Common myeloid progenitor, CD34-positive (primary cell): ENCODE measurements around the gene FAM180B.
A peak's percentile ranks its signal among the peaks of the same experiment; 100 is the strongest.

Experiments
- CTCF ChIA-PET: fragments of 350-600 bp; sonication (Branson Sonifier 250); formaldehyde crosslinking; loops from one replicate; lab custom pipeline; 2021; ENCODE audit warnings: antibody characterized with exemption; lab: Charles Lee
- POLR2A ChIA-PET: fragments of 350-600 bp; sonication (Branson Sonifier 250); formaldehyde crosslinking; loops from one replicate; lab custom pipeline; 2021; ENCODE audit warnings: antibody characterized with exemption; lab: Charles Lee
- DNase-seq, 3 donors: peaks; one replicate each; pipeline versions ENCODE4 v3.0.0 to v3.0.0-alpha.2; 2013
- H3K27ac ChIP-seq, 2 experiments: 1 replicate in 1 of 2; 2 replicates in 1 of 2; pipeline ENCODE4 v1.7.0; 2013; ENCODE audit warnings: inconsistent platforms in 2 of 2, low read length in 2 of 2, mild to moderate bottlenecking in 2 of 2, low read depth in 1 of 2, moderate library complexity in 1 of 2; ENCODE audit not compliant: severe bottlenecking in 2 of 2, insufficient read depth in 1 of 2, poor library complexity in 1 of 2
- H3K27me3 ChIP-seq, 5 experiments: replicated peaks in 2 of 5; 1 replicate in 3 of 5; 2 replicates in 2 of 5; pipeline versions ENCODE4 v1.6.1 to v1.7.0; 2013; ENCODE audit warnings: low read length in 4 of 5, mild to moderate bottlenecking in 2 of 5, moderate library complexity in 2 of 5, inconsistent platforms in 1 of 5; ENCODE audit not compliant: insufficient read depth in 5 of 5, control insufficient read depth in 4 of 5
- H3K36me3 ChIP-seq, 4 experiments: 1 replicate in 2 of 4; 2 replicates in 2 of 4; pipeline versions ENCODE4 v1.6.1 to v1.7.0; 2013; ENCODE audit warnings: low read length in 3 of 4, control low read depth in 1 of 4, mild to moderate bottlenecking in 1 of 4; ENCODE audit not compliant: control insufficient read depth in 4 of 4, insufficient read depth in 4 of 4
- H3K4me1 ChIP-seq, 4 experiments: 1 replicate in 3 of 4; 2 replicates in 1 of 4; pipeline versions ENCODE4 v1.6.1 to v1.7.1; 2013; ENCODE audit warnings: low read length in 3 of 4, mild to moderate bottlenecking in 3 of 4, control low read depth in 1 of 4, inconsistent platforms in 1 of 4, moderate library complexity in 1 of 4; ENCODE audit not compliant: control insufficient read depth in 4 of 4, insufficient read depth in 4 of 4; ENCODE audit errors: control extremely low read depth in 1 of 4
- H3K4me3 ChIP-seq, 7 experiments: 1 replicate in 4 of 7; 2 replicates in 3 of 7; pipeline versions ENCODE4 v1.5.1 to v1.7.0; 2013; ENCODE audit warnings: mild to moderate bottlenecking in 7 of 7, low read length in 6 of 7, moderate library complexity in 6 of 7, inconsistent platforms in 2 of 7, low read depth in 2 of 7, control low read depth in 1 of 7; ENCODE audit not compliant: insufficient read depth in 4 of 7, control insufficient read depth in 1 of 7; ENCODE audit errors: extremely low read depth in 1 of 7
- H3K9me3 ChIP-seq, 5 experiments: 1 replicate in 4 of 5; 2 replicates in 1 of 5; pipeline versions ENCODE4 v1.6.1 to v1.7.1; 2013; ENCODE audit warnings: low read length in 4 of 5, mild to moderate bottlenecking in 2 of 5, inconsistent platforms in 1 of 5, low read depth in 1 of 5, moderate library complexity in 1 of 5; ENCODE audit not compliant: control insufficient read depth in 4 of 5, insufficient read depth in 2 of 5; ENCODE audit errors: control extremely low read depth in 1 of 5
- WGBS: methylation state at CpG from one replicate; pipeline ENCODE4 v1.1.5; 2013; ENCODE audit not compliant: insufficient coverage; 5-methylcytosine and 5-hydroxymethylcytosine counted together

Gene FAM180B

GRCh38 chr11:47565340-47566148 lies 20.9 kb upstream of the FAM180B start, which contains the start of gene PTPMT1:
TSS of gene PTPMT1 (plus strand) at chr11:47565599. CDS start at chr11:47565623, 24 bp downstream.
- ChIA-PET CTCF (interaction anchor here (0.8 to 4.0 kb wide), 9 partner anchors 9 to 56 kb away, joined by 3 to 23 read pairs (median 4); partner anchors contain the start of gene CELF1), POLR2A (interaction anchor here (0.5 to 1.7 kb wide), 4 partner anchors 12 to 1517 kb away, joined by 3 to 11 read pairs (median 5); no protein-coding TSS in a partner anchor)
- peaks cover 0 to 21% (median 12%) of the 10 kb centered on the region in 4 experiments for H3K36me3 ChIP-seq
- no peaks in the 10 kb centered on the region for H3K9me3 ChIP-seq
- peak; percentile 63 to 81 (median 72) for DNase-seq
- peak within 1 kb of the TSS; percentile 19 to 93 (median 83) for H3K4me3 ChIP-seq
- H3K27ac ChIP-seq: peak within 1 kb of the TSS; percentile 80 to 90
- no peaks in the 10 kb centered on the region for H3K27me3 ChIP-seq
- H3K4me1 ChIP-seq: peaks cover 6 to 16% (median 14%) of the 10 kb centered on the region in 4 experiments
- under 1% methylated on average over 74 of the region's 86 CpGs for WGBS

- Histone ChIP-seq H3K4me1 (peaks cover 6 to 16% (median 14%) of the 10 kb centered on the region in 4 experiments), H3K9me3 (no peaks in the 10 kb centered on the region), H3K36me3 (peaks cover 0 to 27% (median 16%) of the 10 kb centered on the region in 4 experiments), H3K4me3 (peak overlapping the region; percentile 19 to 93 (median 83)), H3K27me3 (no peaks in the 10 kb centered on the region), H3K27ac (peak overlapping the region; percentile 80 to 90)
- DNase-seq: peak in 2 of 3 donors; percentile 34 to 41
- 7% methylated on average over 12 of the region's 17 CpGs for WGBS
- CTCF ChIA-PET: interaction anchor here (0.8 to 4.0 kb wide), 5 partner anchors 10 to 50 kb away, joined by 3 to 23 read pairs (median 7); partner anchors contain the start of gene CELF1
- POLR2A ChIA-PET: interaction anchor here (0.6 to 1.7 kb wide), 2 partner anchors 11 to 59 kb away, joined by 7 to 11 read pairs; no protein-coding TSS in a partner anchor
Observed at GRCh38 chr11:47566149-47566698, 20.3 kb upstream of the FAM180B start.

DNA sequence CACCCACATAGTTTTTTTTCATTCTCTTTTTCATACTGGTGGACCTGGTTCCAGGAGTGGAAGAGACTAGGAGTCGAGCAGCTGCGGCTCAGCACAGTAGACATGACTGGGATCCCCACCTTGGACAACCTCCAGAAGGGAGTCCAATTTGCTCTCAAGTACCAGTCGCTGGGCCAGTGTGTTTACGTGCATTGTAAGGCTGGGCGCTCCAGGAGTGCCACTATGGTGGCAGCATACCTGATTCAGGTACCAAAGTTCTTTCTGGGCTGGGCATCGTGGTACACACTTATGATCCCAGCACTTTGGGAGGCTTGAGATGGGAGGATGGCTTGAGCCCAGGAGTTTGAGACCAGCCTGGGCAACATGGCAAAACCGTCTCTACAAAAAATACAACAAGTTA lies 16.8 kb upstream of the FAM180B start:
- H3K27ac ChIP-seq: no peak overlapping the region
- no peak for DNase-seq
- peaks cover 19 to 54% (median 39%) of the 10 kb centered on the region in 4 experiments for H3K36me3 ChIP-seq
- H3K9me3 ChIP-seq: no peaks in the 10 kb centered on the region
- H3K4me3 ChIP-seq: no peak overlapping the region
- CTCF ChIA-PET: interaction anchor here (0.9 to 1.4 kb wide), 4 partner anchors 16 to 91 kb away, joined by 3 read pairs; partner anchors contain the start of gene CELF1
- peaks cover 5 to 15% (median 13%) of the 10 kb centered on the region in 4 experiments for H3K4me1 ChIP-seq
- H3K27me3 ChIP-seq: no peaks in the 10 kb centered on the region
- WGBS: 98% methylated on average over 4 of the region's 7 CpGs
- POLR2A ChIA-PET: no interaction called here

GRCh38 chr11:47570651-47571356 lies 15.7 kb upstream of the FAM180B start:
- H3K9me3 ChIP-seq: no peaks in the 10 kb centered on the region
- DNase-seq: no peak
- ChIA-PET CTCF (interaction anchor here (1.4 to 1.5 kb wide), 2 partner anchors 61 to 92 kb away, joined by 3 read pairs; no protein-coding TSS in a partner anchor), POLR2A (no interaction called here)
- peaks cover 3 to 8% (median 7%) of the 10 kb centered on the region in 4 experiments for H3K4me1 ChIP-seq
- WGBS: 82% methylated on average over 3 of the region's 3 CpGs
- no peak overlapping the region for H3K4me3 ChIP-seq
- H3K27ac ChIP-seq: no peak overlapping the region
- no peaks in the 10 kb centered on the region for H3K27me3 ChIP-seq
- peaks cover 23 to 59% (median 43%) of the 10 kb centered on the region in 4 experiments for H3K36me3 ChIP-seq

DNA sequence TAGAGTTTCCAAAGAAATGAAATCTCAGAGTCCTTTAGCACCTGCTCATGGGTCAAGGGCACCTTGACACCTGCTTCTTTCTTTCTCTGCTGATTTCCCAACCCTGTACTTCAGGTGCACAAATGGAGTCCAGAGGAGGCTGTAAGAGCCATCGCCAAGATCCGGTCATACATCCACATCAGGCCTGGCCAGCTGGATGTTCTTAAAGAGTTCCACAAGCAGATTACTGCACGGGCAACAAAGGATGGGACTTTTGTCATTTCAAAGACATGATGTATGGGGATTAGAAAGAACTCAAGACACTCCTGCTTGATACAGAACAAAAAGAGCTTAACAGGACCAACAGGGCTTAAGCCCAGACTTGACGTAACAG lies 15.1 kb upstream of the FAM180B start:
- Histone ChIP-seq H3K27me3 (no peaks in the 10 kb centered on the region), H3K4me1 (peaks cover 3 to 8% (median 5%) of the 10 kb centered on the region in 4 experiments), H3K36me3 (peaks cover 24 to 62% (median 44%) of the 10 kb centered on the region in 4 experiments), H3K27ac (no peak overlapping the region), H3K9me3 (no peaks in the 10 kb centered on the region), H3K4me3 (no peak overlapping the region)
- CTCF ChIA-PET: interaction anchor here (1.5 kb wide), 1 partner anchor 62 kb away, joined by 3 read pairs; no protein-coding TSS in a partner anchor
- 94% methylated on average over 3 of the region's 4 CpGs for WGBS
- no peak for DNase-seq
- POLR2A ChIA-PET: no interaction called here

- peaks cover 0 to 3% (median under 1%) of the 10 kb centered on the region in 4 experiments for H3K4me1 ChIP-seq
- H3K36me3 ChIP-seq: peaks cover 24 to 65% (median 45%) of the 10 kb centered on the region in 4 experiments
- no peak overlapping the region for H3K4me3 ChIP-seq
- no peak for DNase-seq
- WGBS: 100% methylated on average over 1 of the region's 1 CpG
- CTCF ChIA-PET: interaction anchor here (1.5 to 1.6 kb wide), 2 partner anchors 26 to 63 kb away, joined by 3 read pairs; no protein-coding TSS in a partner anchor
- H3K9me3 ChIP-seq: no peaks in the 10 kb centered on the region
- POLR2A ChIA-PET: no interaction called here
- no peak overlapping the region for H3K27ac ChIP-seq
- H3K27me3 ChIP-seq: no peaks in the 10 kb centered on the region
Observed at GRCh38 chr11:47571895-47572294, 14.6 kb upstream of the FAM180B start.
